HG03025 (cell line): ENCODE results near the gene PTPRM.

Experiments
- ATAC-seq: cut with Tn5 transposase; IDR thresholded peaks from one replicate; pipeline ENCODE4 v1.9.1; 2021; ENCODE audit warnings: mild to moderate bottlenecking, moderate library complexity; ENCODE audit not compliant: unreplicated experiment, low FRiP score

Gene PTPRM

GRCh38 chr18:7749510-7749981 is 182.4 kb downstream of the PTPRM start:
- ATAC-seq = no peak

GRCh38 chr18:7750095-7750663 is 183.1 kb downstream of the PTPRM start:
- ATAC-seq = no peak

- ATAC-seq = no peak
These were observed 183.8 kb downstream of the PTPRM start for GRCh38 chr18:7750966-7751365.

GRCh38 chr18:7754258-7754657 is 187.1 kb downstream of the PTPRM start:
- ATAC-seq = no peak

- ATAC-seq = no peak
These were observed 187.6 kb downstream of the PTPRM start for GRCh38 chr18:7754725-7755181.

- ATAC-seq = no peak
These were observed 188.8 kb downstream of the PTPRM start for GRCh38 chr18:7755753-7756475.

GRCh38 chr18:7757175-7757574 is 190.1 kb downstream of the PTPRM start:
- no peak for ATAC-seq

- no peak for ATAC-seq
These were observed 191.6 kb downstream of the PTPRM start for GRCh38 chr18:7758764-7759163.

GRCh38 chr18:7760967-7761948 is 194.1 kb downstream of the PTPRM start:
- ATAC-seq = no peak

GRCh38 chr18:7764405-7764804 is 197.3 kb downstream of the PTPRM start:
- ATAC-seq = no peak

- ATAC-seq = no peak
These were observed 199.2 kb downstream of the PTPRM start for GRCh38 chr18:7766346-7766745.

- no peak for ATAC-seq
These were observed 199.7 kb downstream of the PTPRM start for GRCh38 chr18:7766817-7767216.

GRCh38 chr18:7770908-7771307 is 203.8 kb downstream of the PTPRM start:
- no peak for ATAC-seq

GRCh38 chr18:7772510-7772888 is 205.4 kb downstream of the PTPRM start:
- no peak for ATAC-seq

GRCh38 chr18:7772951-7773350 is 205.8 kb downstream of the PTPRM start:
- ATAC-seq = no peak

GRCh38 chr18:7775128-7775527 is 208.0 kb downstream of the PTPRM start:
- no peak for ATAC-seq

- no peak for ATAC-seq
These were observed 208.7 kb downstream of the PTPRM start for GRCh38 chr18:7775843-7776242.

- ATAC-seq = no peak
These were observed 211.1 kb downstream of the PTPRM start for GRCh38 chr18:7778181-7778580.

- no peak for ATAC-seq
These were observed 212.1 kb downstream of the PTPRM start for GRCh38 chr18:7779211-7779610.

- ATAC-seq = no peak
These were observed 217.1 kb downstream of the PTPRM start for GRCh38 chr18:7784171-7784570.

- no peak for ATAC-seq
These were observed 219.5 kb downstream of the PTPRM start for GRCh38 chr18:7786569-7786968.
